ENCODE data around the gene PGS1. TPM values are rescaled to one million over a fixed set of nuclear protein-coding genes. Genes with fewer than 3 reads are reported as not detected.

Gene PGS1
- total RNA-seq, 1 donor from 2014 or later = 39.0 TPM

- no peak for DNase-seq
Observed at GRCh38 chr17:78411241-78411857, 32.9 kb downstream of the PGS1 start.

GRCh38 chr17:78412403-78412802 lies 34.0 kb downstream of the PGS1 start:
- DNase-seq = no peak

GRCh38 chr17:78414178-78415162 lies 36.0 kb downstream of the PGS1 start:
- DNase-seq = no peak

- DNase-seq = no peak
Observed at GRCh38 chr17:78415821-78416711, 37.6 kb downstream of the PGS1 start.

- no peak for DNase-seq
Observed at GRCh38 chr17:78416791-78417530, 38.5 kb downstream of the PGS1 start.

- no peak for DNase-seq
Observed at GRCh38 chr17:78417531-78417909, 39.1 kb downstream of the PGS1 start.

- DNase-seq = no peak
Observed at GRCh38 chr17:78418326-78419026, 40.0 kb downstream of the PGS1 start.

- DNase-seq = no peak
Observed at GRCh38 chr17:78419970-78420815, 41.7 kb downstream of the PGS1 start.

GRCh38 chr17:78421084-78421533 lies 42.7 kb downstream of the PGS1 start:
- DNase-seq = no peak

- peak; percentile 34 for DNase-seq
Observed at GRCh38 chr17:78421534-78422266, 43.3 kb downstream of the PGS1 start.

GRCh38 chr17:78422267-78422605 lies 43.8 kb downstream of the PGS1 start:
- DNase-seq = no peak

- DNase-seq = no peak
Observed at GRCh38 chr17:78422872-78423588, 44.6 kb downstream of the PGS1 start.

- DNase-seq = no peak
Observed at GRCh38 chr17:78423961-78424675, 45.7 kb downstream of the PGS1 start.

GRCh38 chr17:78425429-78425828 lies 47.0 kb downstream of the PGS1 start:
- DNase-seq = no peak

- no peak for DNase-seq
Observed at GRCh38 chr17:78426293-78426879, 47.9 kb downstream of the PGS1 start.

GRCh38 chr17:78427140-78427539 lies 48.7 kb downstream of the PGS1 start:
- DNase-seq = no peak

GRCh38 chr17:78428025-78428575 lies 49.7 kb downstream of the PGS1 start:
- no peak for DNase-seq
